Sigmoid colon (tissue), 7 donors: Measurements from ENCODE around the gene AMBP. TPM values are rescaled to one million over a fixed set of nuclear protein-coding genes. Genes with fewer than 3 reads are reported as not detected.
A peak's percentile ranks its signal among the peaks of the same experiment; 100 is the strongest.

Source experiments
- DNase-seq: peaks from one replicate; pipeline ENCODE4 v3.0.0-alpha.2; 2019
- H3K27ac ChIP-seq, 4 donors: fragments of 200-600 bp; sonication (generic); one replicate each; pipeline ENCODE4 v1.5.1; 2016 to 2019; ENCODE audit warnings: mild to moderate bottlenecking in 1 of 4
- H3K27me3 ChIP-seq, 3 donors: fragments of 200-600 bp; sonication (generic); one replicate each; pipeline ENCODE4 v1.5.1; 2019; ENCODE audit warnings: mild to moderate bottlenecking in 1 of 3
- H3K36me3 ChIP-seq, 4 donors: fragments of 200-600 bp; sonication (generic); one replicate each; pipeline ENCODE4 v1.5.1; 2016 to 2019
- H3K4me1 ChIP-seq, 4 donors: fragments of 200-600 bp; sonication (generic); one replicate each; pipeline ENCODE4 v1.5.1; 2017 to 2019
- H3K4me3 ChIP-seq, 4 donors: fragments of 200-600 bp; sonication (generic); one replicate each; pipeline ENCODE4 v1.5.1; 2017 to 2019; ENCODE audit warnings: mild to moderate bottlenecking in 2 of 4, moderate library complexity in 1 of 4
- H3K9me3 ChIP-seq, 4 donors: fragments of 200-600 bp in 3 of 4; sonication (generic) in 3 of 4; one replicate each; pipeline versions ENCODE4 v1.5.1 to v1.6.1; 2013 to 2019
- CTCF ChIP-seq, 4 experiments: fragments of 450-650 bp in 3 of 4; fragments of 200-600 bp in 1 of 4; IDR thresholded peaks; one replicate each; pipeline ENCODE4 v1.5.1; 2016 to 2019; ENCODE audit warnings: antibody characterized with exemption in 4 of 4, mild to moderate bottlenecking in 3 of 4, moderate library complexity in 2 of 4
- EP300 ChIP-seq, 4 donors: sonication (generic); formaldehyde crosslinking; IDR thresholded peaks; one replicate each; pipeline ENCODE4 v1.6.1; 2017; ENCODE audit warnings: antibody characterized with exemption in 4 of 4
- POLR2A ChIP-seq, 2 donors: fragments of 450-650 bp; IDR thresholded peaks; one replicate each; pipeline ENCODE4 v1.6.1; 2016; ENCODE audit warnings: antibody characterized with exemption in 2 of 2, mild to moderate bottlenecking in 2 of 2, moderate library complexity in 2 of 2
- POLR2AphosphoS5 ChIP-seq, 4 donors: sonication (generic); formaldehyde crosslinking; IDR thresholded peaks; one replicate each; pipeline ENCODE4 v1.6.1; 2017; ENCODE audit warnings: antibody characterized with exemption in 4 of 4
- WGBS, 2 donors: extraction: QIAGEN DNeasy Blood & Tissue Kit; methylation state at CpG; one replicate each; pipeline ENCODE4 v1.1.7; 2013; 5-methylcytosine and 5-hydroxymethylcytosine counted together
- intact Hi-C: fragments of 100-400 bp; cut with DNase I; formaldehyde crosslinking; loops from one replicate; pipeline ENCODE4 v1.15.1; 2023
- polyA plus RNA-seq, 3 donors: library from polyadenylated mRNA; stranded (reverse); fragments of 200-250 nt; gene quantifications; one replicate each; pipeline ENCODE4 v1.2.3, GENCODE V29; 2013
- total RNA-seq, 4 donors: library from RNA; depleted of rRNA; stranded (reverse); fragments of >200 nt; gene quantifications; one replicate each; pipeline ENCODE4 v1.1.0, GENCODE V29; 2016
- donor health status: healthy with polysubstance abuse.
- donor health status: Bipolar disorder and iron deficiency.
- donor health status: healthy.

The AMBP gene
- total and polyA plus RNA-seq, 7 donors = 0.66 TPM; not detected in 6

- no peak for TF ChIP-seq POLR2A (IDR thresholded peaks at IDR 0.05)
- TF ChIP-seq CTCF (IDR thresholded peaks at IDR 0.05) = no peak
- TF ChIP-seq EP300 (IDR thresholded peaks at IDR 0.05) = no peak
- TF ChIP-seq POLR2AphosphoS5 (IDR thresholded peaks at IDR 0.05) = no peak
- Histone ChIP-seq H3K9me3 (no peaks in the 10 kb centered on the region), H3K4me3 (no peak overlapping the region), H3K36me3 (no peaks in the 10 kb centered on the region), H3K4me1 (peaks cover 0 to 10% (median 8%) of the 10 kb centered on the region in 4 donors), H3K27ac (no peak overlapping the region), H3K27me3 (peaks cover 0 to 1% (median 0%) of the 10 kb centered on the region in 3 donors)
- DNase-seq = peak; percentile 42
- intact Hi-C loops = no loop called here
- 81 to 94% methylated on average over 7 of the region's 7 CpGs for WGBS, 2 donors
These were observed 6.8 kb downstream of the AMBP start for GRCh38 chr9:114071197-114071795.

GRCh38 chr9:114070188-114071103, 7.7 kb downstream of the AMBP start:
- WGBS, 2 donors = 52 to 74% methylated on average over 17 of the region's 17 CpGs
- intact Hi-C loops = no loop called here
- Histone ChIP-seq H3K9me3 (no peaks in the 10 kb centered on the region), H3K4me1 (peaks cover 0 to 10% (median 8%) of the 10 kb centered on the region in 4 donors), H3K4me3 (no peak overlapping the region), H3K36me3 (no peaks in the 10 kb centered on the region), H3K27ac (no peak overlapping the region), H3K27me3 (peaks cover 0 to 10% (median 0%) of the 10 kb centered on the region in 3 donors)
- TF ChIP-seq EP300 (IDR thresholded peaks at IDR 0.05) = no peak
- TF ChIP-seq CTCF (IDR thresholded peaks at IDR 0.05) = no peak
- TF ChIP-seq POLR2A (IDR thresholded peaks at IDR 0.05) = no peak
- no peak for TF ChIP-seq POLR2AphosphoS5 (IDR thresholded peaks at IDR 0.05)
- peak; percentile 51 for DNase-seq

- H3K27ac ChIP-seq = no peak overlapping the region
- intact Hi-C loops = no loop called here
- H3K4me3 ChIP-seq = no peak overlapping the region
- H3K9me3 ChIP-seq = no peaks in the 10 kb centered on the region
- peaks cover 0 to 10% (median 8%) of the 10 kb centered on the region in 4 donors for H3K4me1 ChIP-seq
- H3K36me3 ChIP-seq = no peaks in the 10 kb centered on the region
- TF ChIP-seq CTCF (IDR thresholded peaks at IDR 0.05) (no peak), POLR2AphosphoS5 (IDR thresholded peaks at IDR 0.05) (no peak), POLR2A (IDR thresholded peaks at IDR 0.05) (no peak), EP300 (IDR thresholded peaks at IDR 0.05) (no peak)
- peaks cover 0 to 15% (median 0%) of the 10 kb centered on the region in 3 donors for H3K27me3 ChIP-seq
- 43 to 73% methylated on average over 9 of the region's 9 CpGs for WGBS, 2 donors
- peak; percentile 30 for DNase-seq
These were observed 8.5 kb downstream of the AMBP start for GRCh38 chr9:114069476-114070187.

- intact Hi-C loops = no loop called here
These were observed 12.8 kb downstream of the AMBP start for GRCh38 chr9:114065304-114065703.

More at GRCh38 chr9:114065304-114065703, 12.8 kb downstream of the AMBP start:
- no peak for DNase-seq
- Histone ChIP-seq H3K4me3 (no peak overlapping the region), H3K4me1 (no peaks in the 10 kb centered on the region), H3K9me3 (no peaks in the 10 kb centered on the region), H3K36me3 (no peaks in the 10 kb centered on the region), H3K27ac (no peak overlapping the region), H3K27me3 (peaks cover 0 to 19% (median 0%) of the 10 kb centered on the region in 3 donors)
- TF ChIP-seq POLR2A (IDR thresholded peaks at IDR 0.05) (no peak), EP300 (IDR thresholded peaks at IDR 0.05) (no peak), POLR2AphosphoS5 (IDR thresholded peaks at IDR 0.05) (no peak), CTCF (IDR thresholded peaks at IDR 0.05) (no peak)
- 89 to 94% methylated on average over 8 of the region's 8 CpGs for WGBS, 2 donors
